ENCODE data around the gene HOXB13.

Gene HOXB13

GRCh38 chr17:48704361-48705248 is 23.9 kb downstream of the HOXB13 start:
- no peak for DNase-seq (ENCODE audit: low spot score)

DNA sequence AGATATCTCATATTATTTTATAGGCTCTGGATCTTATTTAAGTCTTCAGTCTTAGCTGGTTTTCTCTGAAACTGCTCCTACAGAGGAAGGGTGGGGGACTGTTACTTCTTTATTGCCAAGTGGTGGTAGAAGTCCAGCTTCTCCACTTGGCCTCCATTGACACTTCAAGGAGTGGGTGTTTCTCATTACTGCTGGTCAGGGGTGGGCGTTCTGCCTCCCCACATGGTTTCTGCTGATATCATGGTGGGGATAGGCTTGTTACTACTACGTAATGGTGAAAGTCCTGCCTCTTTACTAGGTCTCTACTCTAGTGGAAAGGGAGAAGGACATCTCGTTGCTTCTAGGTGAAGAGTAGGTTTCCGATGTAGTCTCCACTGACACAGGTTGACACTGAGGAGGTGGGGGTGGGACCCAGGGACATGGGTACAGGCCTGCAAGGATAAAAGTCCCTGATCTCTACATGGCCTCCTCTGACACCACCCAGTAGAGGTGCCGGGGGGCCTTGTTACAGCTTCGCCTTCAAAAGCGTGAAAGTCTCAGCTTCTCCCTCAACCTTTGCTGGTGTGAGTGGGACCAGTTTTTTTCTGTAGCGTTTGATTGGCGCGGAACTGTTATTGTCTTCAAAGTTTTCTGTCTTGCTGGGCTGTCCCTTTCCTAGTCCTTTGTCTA is 26.6 kb downstream of the HOXB13 start:
- no peak for DNase-seq (ENCODE audit: low spot score)

DNA sequence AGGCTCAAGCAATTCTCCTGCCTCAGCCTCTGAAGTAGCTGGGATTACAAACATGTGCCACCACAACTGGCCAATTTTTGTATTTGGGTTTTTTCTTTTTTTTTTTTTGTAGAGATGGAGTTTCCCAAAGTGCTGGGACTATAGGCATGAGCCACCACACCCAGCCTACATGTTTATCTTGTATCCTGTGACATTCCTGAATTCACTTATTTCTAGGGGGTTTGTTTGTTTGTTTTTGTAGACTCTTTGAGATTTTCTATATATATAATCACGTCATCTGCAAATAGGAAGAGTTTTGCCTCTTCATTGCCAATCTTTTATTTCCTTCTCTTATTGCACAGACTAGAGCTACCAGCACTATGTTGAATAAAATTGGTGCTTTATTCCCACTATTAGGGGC is 35.4 kb downstream of the HOXB13 start:
- DNase-seq (ENCODE audit: low spot score) = no peak

GRCh38 chr17:48692049-48692448 is 36.5 kb downstream of the HOXB13 start:
- DNase-seq (ENCODE audit: low spot score) = no peak

- DNase-seq (ENCODE audit: low spot score) = no peak
These were observed 37.9 kb downstream of the HOXB13 start for GRCh38 chr17:48690655-48691054.

- DNase-seq (ENCODE audit: low spot score) = no peak
These were observed 46.9 kb downstream of the HOXB13 start for GRCh38 chr17:48681609-48682008.

GRCh38 chr17:48679385-48680096 is 49.0 kb downstream of the HOXB13 start:
- DNase-seq (ENCODE audit: low spot score) = no peak

DNA sequence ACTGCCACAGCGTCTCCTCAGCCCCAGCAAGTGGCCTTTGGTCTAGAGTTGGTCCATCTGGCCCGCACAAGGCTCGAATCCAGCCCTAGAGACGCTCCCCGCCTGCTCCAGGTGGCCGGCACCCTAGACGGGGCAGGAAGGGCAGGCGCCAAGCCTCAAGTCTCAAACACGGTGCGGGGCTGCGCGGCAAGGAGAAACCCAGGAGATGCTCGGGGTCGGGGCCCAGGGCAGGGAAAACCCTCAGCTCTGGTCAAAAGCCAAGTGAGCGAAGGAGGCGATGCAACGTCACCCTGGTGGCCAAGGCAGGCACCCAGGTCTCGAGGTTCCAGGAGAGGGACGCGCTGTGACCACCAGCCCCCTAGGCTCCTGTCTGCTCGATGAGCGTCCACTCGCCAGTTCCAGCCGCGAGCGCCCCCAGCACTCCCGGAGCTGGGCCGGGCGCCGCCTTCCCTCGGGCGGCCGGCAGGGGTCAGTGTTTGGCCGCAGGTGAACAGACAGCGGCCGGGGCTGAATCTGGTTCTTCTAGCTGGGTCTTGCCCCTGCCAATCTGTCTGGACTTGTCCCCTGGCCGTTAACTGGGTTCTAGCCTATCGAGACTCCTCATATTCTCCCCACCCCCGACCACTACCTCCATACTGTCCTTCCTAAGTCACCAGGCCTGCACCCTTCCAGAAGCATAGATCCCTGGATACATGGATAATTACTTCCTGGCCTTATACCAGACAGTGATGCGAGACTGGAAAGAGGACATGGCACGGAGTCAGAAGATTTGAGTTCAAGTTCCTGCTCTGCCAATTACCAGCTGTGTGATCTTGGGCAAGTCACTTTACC is 50.2 kb downstream of the HOXB13 start:
- DNase-seq (ENCODE audit: low spot score) = peak; percentile 95

GRCh38 chr17:48676963-48677558 is 51.5 kb downstream of the HOXB13 start:
- DNase-seq (ENCODE audit: low spot score) = no peak

Data from D341Med (cell line).